Naive B cell (primary cell): ENCODE results near the gene TPPP2. TPM values are rescaled to one million over a fixed set of nuclear protein-coding genes. Genes with fewer than 3 reads are reported as not detected.

Experiments used
- ATAC-seq, 2 donors: fragments of 150-1000 bp; cut with Tn5 transposase; 2 replicates each; pipeline ENCODE4 v1.10.0; 2021; ENCODE audit warnings: low read depth in 2 of 2, mild to moderate bottlenecking in 2 of 2, moderate library complexity in 2 of 2
- DNase-seq: peaks from one replicate; pipeline ENCODE4 v3.0.0; 2022
- H3K27ac Mint-ChIP-seq, 6 donors: one replicate each; pipeline ENCODE4 v1.8.0; 2020 to 2022; ENCODE audit warnings: mild to moderate bottlenecking in 6 of 6, mixed read lengths in 6 of 6, moderate library complexity in 5 of 6, inconsistent platforms in 2 of 6
- H3K27me3 Mint-ChIP-seq, 3 donors: one replicate each; pipeline ENCODE4 v1.8.0; 2021 to 2022; ENCODE audit warnings: mixed read lengths in 3 of 3, mild to moderate bottlenecking in 1 of 3
- H3K36me3 Mint-ChIP-seq, 2 donors: one replicate each; pipeline ENCODE4 v1.8.0; 2020 to 2022; ENCODE audit warnings: mixed read lengths in 2 of 2, inconsistent platforms in 1 of 2, mild to moderate bottlenecking in 1 of 2
- H3K4me1 Mint-ChIP-seq, 3 donors: one replicate each; pipeline ENCODE4 v1.8.0; 2020 to 2022; ENCODE audit warnings: mixed read lengths in 3 of 3, inconsistent platforms in 1 of 3, mild to moderate bottlenecking in 1 of 3, moderate library complexity in 1 of 3
- H3K4me3 Mint-ChIP-seq, 8 donors: one replicate each; pipeline ENCODE4 v1.8.0; 2020 to 2022; ENCODE audit warnings: mild to moderate bottlenecking in 8 of 8, mixed read lengths in 8 of 8, moderate library complexity in 8 of 8, inconsistent platforms in 2 of 8
- H3K9me3 Mint-ChIP-seq, 7 donors: one replicate each; pipeline ENCODE4 v1.8.0; 2020 to 2022; ENCODE audit warnings: mixed read lengths in 7 of 7, mild to moderate bottlenecking in 5 of 7, inconsistent platforms in 2 of 7, moderate library complexity in 1 of 7
- polyA plus RNA-seq, 6 donors: library from polyadenylated mRNA; unstranded; fragments of 300-500 nt; fragmentation: Illumina TruSeq; gene quantifications; one replicate each; pipeline ENCODE4 v1.2.3, GENCODE V29; 2021; ENCODE audit warnings: low read depth in 6 of 6

TPPP2 gene
- polyA plus RNA-seq, 6 donors from 2014 or later, result not detected

- ATAC-seq, result no peak
- H3K4me3 Mint-ChIP-seq, result peak overlapping the region in 4 of 8 donors; percentile 3 to 59 (median 30)
- no peaks in the 10 kb centered on the region for H3K9me3 Mint-ChIP-seq
- peaks cover 36 to 39% (median 37%) of the 10 kb centered on the region in 3 donors for H3K4me1 Mint-ChIP-seq
- peak overlapping the region in 1 of 6 donors; percentile 63 for H3K27ac Mint-ChIP-seq
- DNase-seq, result no peak
- no peaks in the 10 kb centered on the region for H3K36me3 Mint-ChIP-seq
- H3K27me3 Mint-ChIP-seq, result peaks cover 0 to 35% (median 21%) of the 10 kb centered on the region in 3 donors
These were observed 43.9 kb downstream of the TPPP2 start for GRCh38 chr14:21073921-21074320.

- ATAC-seq (no peak), DNase-seq (no peak)
- Mint-ChIP-seq H3K36me3 (no peaks in the 10 kb centered on the region), H3K4me3 (no peak overlapping the region), H3K4me1 (peaks cover 28 to 32% (median 30%) of the 10 kb centered on the region in 3 donors), H3K27ac (no peak overlapping the region), H3K9me3 (no peaks in the 10 kb centered on the region), H3K27me3 (peaks cover 0 to 27% (median 14%) of the 10 kb centered on the region in 3 donors)
These were observed 44.6 kb downstream of the TPPP2 start for GRCh38 chr14:21074398-21075272.

GRCh38 chr14:21075719-21076437 is 45.9 kb downstream of the TPPP2 start:
- H3K27ac Mint-ChIP-seq, result no peak overlapping the region
- H3K9me3 Mint-ChIP-seq, result no peaks in the 10 kb centered on the region
- peaks cover 19 to 24% (median 22%) of the 10 kb centered on the region in 3 donors for H3K4me1 Mint-ChIP-seq
- ATAC-seq (no peak), DNase-seq (no peak)
- peak overlapping the region in 1 of 8 donors; percentile 1 for H3K4me3 Mint-ChIP-seq
- H3K36me3 Mint-ChIP-seq, result no peaks in the 10 kb centered on the region
- H3K27me3 Mint-ChIP-seq, result peaks cover 0 to 21% (median 18%) of the 10 kb centered on the region in 3 donors

- Mint-ChIP-seq H3K9me3 (no peaks in the 10 kb centered on the region), H3K36me3 (no peaks in the 10 kb centered on the region), H3K4me3 (peak overlapping the region in 1 of 8 donors; percentile 8), H3K27ac (no peak overlapping the region), H3K4me1 (peaks cover 4 to 6% (median 6%) of the 10 kb centered on the region in 3 donors), H3K27me3 (peaks cover 0 to 18% (median 7%) of the 10 kb centered on the region in 3 donors)
- ATAC-seq (peak; percentile 39 to 49), DNase-seq (no peak)
These were observed 47.7 kb downstream of the TPPP2 start for GRCh38 chr14:21077672-21078071.

DNA sequence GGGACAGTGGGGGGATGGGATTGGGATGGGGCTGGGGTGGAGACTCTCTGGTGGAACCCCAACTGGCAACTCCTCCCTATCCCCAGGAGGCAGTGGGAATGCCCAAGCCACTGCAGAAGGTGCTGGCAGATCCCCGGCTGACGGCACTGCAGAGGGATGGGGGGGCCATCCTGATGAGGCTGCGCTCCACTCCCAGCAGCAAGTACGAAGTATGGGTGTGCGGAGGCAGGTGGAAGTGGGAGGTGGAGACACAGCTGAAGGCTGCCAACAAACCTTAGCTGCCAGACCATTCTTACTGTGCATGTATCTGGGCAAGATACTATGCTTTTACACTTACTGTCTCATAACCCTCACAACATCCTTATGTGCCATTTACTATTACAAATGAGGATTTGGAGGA is 48.3 kb downstream of the TPPP2 start:
- DNase-seq (no peak), ATAC-seq (no peak)
- Mint-ChIP-seq H3K27me3 (peaks cover 0 to 14% (median 4%) of the 10 kb centered on the region in 3 donors), H3K4me3 (no peak overlapping the region), H3K27ac (peak overlapping the region in 1 of 6 donors; percentile 82), H3K36me3 (no peaks in the 10 kb centered on the region), H3K4me1 (peaks cover 3 to 6% (median 5%) of the 10 kb centered on the region in 3 donors), H3K9me3 (no peaks in the 10 kb centered on the region)

DNA sequence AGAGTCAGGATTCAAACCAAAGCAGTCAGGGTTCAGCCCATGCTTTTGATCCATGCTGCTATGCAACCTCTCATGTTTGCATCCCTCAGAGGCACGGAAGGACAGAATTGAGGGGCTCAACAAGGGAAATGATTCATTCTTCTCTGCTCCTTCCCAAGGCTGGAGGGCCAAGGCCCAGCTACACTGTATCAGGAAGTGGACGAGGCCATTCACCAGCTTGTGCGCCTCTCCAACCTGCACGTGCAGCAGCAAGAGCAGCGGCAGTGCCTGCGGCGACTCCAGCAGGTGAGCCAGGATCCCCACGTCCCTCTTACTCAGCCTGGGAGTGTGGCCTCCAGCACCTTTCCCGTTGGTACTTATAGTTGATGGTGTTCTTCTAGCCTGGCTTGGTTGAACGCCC is 48.7 kb downstream of the TPPP2 start:
- H3K36me3 Mint-ChIP-seq, result no peaks in the 10 kb centered on the region
- ATAC-seq (no peak), DNase-seq (no peak)
- no peak overlapping the region for H3K4me3 Mint-ChIP-seq
- peaks cover 0 to 10% (median 0%) of the 10 kb centered on the region in 3 donors for H3K27me3 Mint-ChIP-seq
- H3K4me1 Mint-ChIP-seq, result peaks cover 0 to 6% (median 5%) of the 10 kb centered on the region in 3 donors
- H3K9me3 Mint-ChIP-seq, result no peaks in the 10 kb centered on the region
- H3K27ac Mint-ChIP-seq, result no peak overlapping the region

- DNase-seq, result no peak
- H3K36me3 Mint-ChIP-seq, result no peaks in the 10 kb centered on the region
- ATAC-seq, result no peak
- peaks cover 3 to 9% (median 8%) of the 10 kb centered on the region in 3 donors for H3K4me1 Mint-ChIP-seq
- no peak overlapping the region for H3K27ac Mint-ChIP-seq
- H3K27me3 Mint-ChIP-seq, result peaks cover 0 to 8% (median 6%) of the 10 kb centered on the region in 3 donors
- no peaks in the 10 kb centered on the region for H3K9me3 Mint-ChIP-seq
- no peak overlapping the region for H3K4me3 Mint-ChIP-seq
These were observed 51.6 kb downstream of the TPPP2 start for GRCh38 chr14:21081521-21082142.

Other genes starting within 250 kb of the TPPP2 start
- gene RNASE6, start 248.9 kb upstream of the TPPP2 start, polyA plus RNA-seq, result 100 to 1,000 TPM in 5 of 6 donors, 10 to 100 TPM in 1; 94.0 to 368 (median 337) TPM
- gene RNASE1, start 227.4 kb upstream of the TPPP2 start, polyA plus RNA-seq, result under 1 TPM in 1 of 6 donors, not detected in 5; 0.40 TPM
- not detected for gene RNASE3, start 138.8 kb upstream of the TPPP2 start, polyA plus RNA-seq
- gene RNASE2, start 74.7 kb upstream of the TPPP2 start, polyA plus RNA-seq, result 1 to 10 TPM in 2 of 6 donors, under 1 TPM in 1, not detected in 3; 0.41 to 1.7 (median 1.3) TPM
- gene METTL17, start 40.2 kb upstream of the TPPP2 start, polyA plus RNA-seq, result 10 to 100 TPM; 53.0 to 73.5 (median 59.7) TPM
- gene SLC39A2, start 30.9 kb upstream of the TPPP2 start, polyA plus RNA-seq, result not detected
- gene NDRG2, start 5.2 kb upstream of the TPPP2 start, polyA plus RNA-seq, result 1 to 10 TPM; 5.7 to 9.8 (median 7.1) TPM
- gene RNASE13, start 4.6 kb downstream of the TPPP2 start, polyA plus RNA-seq, result not detected
- not detected for gene RNASE7, start 12.1 kb downstream of the TPPP2 start, polyA plus RNA-seq
- not detected for gene RNASE8, start 27.6 kb downstream of the TPPP2 start, polyA plus RNA-seq
- under 1 TPM in 5 of 6 donors, not detected in 1; 0.07 to 0.99 (median 0.27) TPM for gene ARHGEF40, start 40.1 kb downstream of the TPPP2 start, polyA plus RNA-seq
- 1 to 10 TPM in 1 of 6 donors, under 1 TPM in 3, not detected in 2; 0.13 to 1.1 (median 0.56) TPM for gene ZNF219, start 68.4 kb downstream of the TPPP2 start, polyA plus RNA-seq
- not detected for gene TMEM253, start 70.8 kb downstream of the TPPP2 start, polyA plus RNA-seq
- gene OR5AU1, start 125.8 kb downstream of the TPPP2 start, polyA plus RNA-seq, result not detected
- 1,000 to 10,000 TPM in 2 of 6 donors, 100 to 1,000 TPM in 4; 797 to 1,243 (median 873) TPM for gene HNRNPC, start 239.2 kb downstream of the TPPP2 start, polyA plus RNA-seq
- gene RPGRIP1, start 249.9 kb downstream of the TPPP2 start, polyA plus RNA-seq, result under 1 TPM in 1 of 6 donors, not detected in 5; 0.26 TPM